ENCODE measurements around the gene MST1.
A peak's percentile ranks its signal among the peaks of the same experiment; 100 is the strongest.

Gene MST1

GRCh38 chr3:49655731-49656285 is 33.5 kb downstream of the MST1 start:
- no peak for DNase-seq (ENCODE audit: low read depth)

GRCh38 chr3:49654955-49655556 is 34.2 kb downstream of the MST1 start:
- no peak for DNase-seq (ENCODE audit: low read depth)

- no peak for DNase-seq (ENCODE audit: low read depth)
These were observed 35.0 kb downstream of the MST1 start for GRCh38 chr3:49654176-49654825.

GRCh38 chr3:49653621-49654020 is 35.7 kb downstream of the MST1 start:
- DNase-seq (ENCODE audit: low read depth) = no peak

- DNase-seq (ENCODE audit: low read depth) = no peak
These were observed 36.3 kb downstream of the MST1 start for GRCh38 chr3:49652903-49653415.

- no peak for DNase-seq (ENCODE audit: low read depth)
These were observed 36.9 kb downstream of the MST1 start for GRCh38 chr3:49652218-49652902.

- DNase-seq (ENCODE audit: low read depth) = no peak
These were observed 38.6 kb downstream of the MST1 start for GRCh38 chr3:49650637-49651036.

- no peak for DNase-seq (ENCODE audit: low read depth)
These were observed 39.1 kb downstream of the MST1 start for GRCh38 chr3:49650177-49650576.

GRCh38 chr3:49649576-49649975 is 39.7 kb downstream of the MST1 start:
- no peak for DNase-seq (ENCODE audit: low read depth)

- no peak for DNase-seq (ENCODE audit: low read depth)
These were observed 40.8 kb downstream of the MST1 start for GRCh38 chr3:49648354-49649019.

- no peak for DNase-seq (ENCODE audit: low read depth)
These were observed 41.5 kb downstream of the MST1 start for GRCh38 chr3:49647741-49648140.

- DNase-seq (ENCODE audit: low read depth) = no peak
These were observed 43.0 kb downstream of the MST1 start for GRCh38 chr3:49646236-49646635.

- no peak for DNase-seq (ENCODE audit: low read depth)
These were observed 44.6 kb downstream of the MST1 start for GRCh38 chr3:49644684-49645083.

- no peak for DNase-seq (ENCODE audit: low read depth)
These were observed 46.5 kb downstream of the MST1 start for GRCh38 chr3:49642708-49643145.

GRCh38 chr3:49641921-49642707 is 47.2 kb downstream of the MST1 start:
- no peak for DNase-seq (ENCODE audit: low read depth)

- DNase-seq (ENCODE audit: low read depth) = no peak
These were observed 48.0 kb downstream of the MST1 start for GRCh38 chr3:49641292-49641691.

GRCh38 chr3:49639551-49639950 is 49.7 kb downstream of the MST1 start:
- DNase-seq (ENCODE audit: low read depth) = no peak

- DNase-seq (ENCODE audit: low read depth) = peak; percentile 47
These were observed 50.8 kb downstream of the MST1 start for GRCh38 chr3:49638445-49638844.

- no peak for DNase-seq (ENCODE audit: low read depth)
These were observed 52.2 kb downstream of the MST1 start for GRCh38 chr3:49636883-49637609.

GRCh38 chr3:49634736-49635135 is 54.5 kb downstream of the MST1 start:
- DNase-seq (ENCODE audit: low read depth) = no peak

Measured in GM04503 (cell line).